Subcutaneous adipose tissue (tissue), 4 donors: Measurements from ENCODE around the gene CMTR2. TPM values are rescaled to one million over a fixed set of nuclear protein-coding genes. Genes with fewer than 3 reads are reported as not detected.

Source experiments
- total RNA-seq, 4 donors: library from RNA; depleted of rRNA; stranded (reverse); fragments of >200 nt; gene quantifications; one replicate each; pipeline ENCODE4 v1.1.0, GENCODE V29; 2016
- TF ChIP-seq, protein P1 (sequence below): fragments of 450-650 bp; IDR thresholded peaks from one replicate; pipeline ENCODE4 v1.5.1; 2016; ENCODE audit warnings: low read depth, mild to moderate bottlenecking, control low read depth, antibody characterized with exemption, moderate library complexity

The CMTR2 gene
- total RNA-seq, 4 donors from 2014 or later = 18.3 to 34.2 (median 24.9) TPM

DNA sequence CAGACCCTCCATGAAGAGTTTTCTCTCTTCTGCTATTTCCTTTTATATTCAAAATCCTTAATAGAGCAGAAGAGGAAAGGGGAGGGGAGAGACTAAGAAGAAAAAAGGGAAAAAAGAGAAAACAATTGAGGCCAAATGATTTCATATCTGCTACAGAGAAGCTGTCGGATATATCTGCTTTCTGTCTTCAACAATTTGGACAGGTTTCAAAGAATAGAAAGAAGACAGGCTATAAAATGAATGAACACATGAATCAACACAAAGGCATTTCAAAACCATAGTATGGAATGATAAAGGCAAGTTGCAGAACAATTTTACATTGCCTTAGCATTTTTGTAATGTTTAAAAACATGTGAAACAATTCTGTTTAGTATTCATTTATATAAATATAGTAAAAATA is 4.7 kb upstream of the CMTR2 start:
- TF ChIP-seq, protein P1, sequence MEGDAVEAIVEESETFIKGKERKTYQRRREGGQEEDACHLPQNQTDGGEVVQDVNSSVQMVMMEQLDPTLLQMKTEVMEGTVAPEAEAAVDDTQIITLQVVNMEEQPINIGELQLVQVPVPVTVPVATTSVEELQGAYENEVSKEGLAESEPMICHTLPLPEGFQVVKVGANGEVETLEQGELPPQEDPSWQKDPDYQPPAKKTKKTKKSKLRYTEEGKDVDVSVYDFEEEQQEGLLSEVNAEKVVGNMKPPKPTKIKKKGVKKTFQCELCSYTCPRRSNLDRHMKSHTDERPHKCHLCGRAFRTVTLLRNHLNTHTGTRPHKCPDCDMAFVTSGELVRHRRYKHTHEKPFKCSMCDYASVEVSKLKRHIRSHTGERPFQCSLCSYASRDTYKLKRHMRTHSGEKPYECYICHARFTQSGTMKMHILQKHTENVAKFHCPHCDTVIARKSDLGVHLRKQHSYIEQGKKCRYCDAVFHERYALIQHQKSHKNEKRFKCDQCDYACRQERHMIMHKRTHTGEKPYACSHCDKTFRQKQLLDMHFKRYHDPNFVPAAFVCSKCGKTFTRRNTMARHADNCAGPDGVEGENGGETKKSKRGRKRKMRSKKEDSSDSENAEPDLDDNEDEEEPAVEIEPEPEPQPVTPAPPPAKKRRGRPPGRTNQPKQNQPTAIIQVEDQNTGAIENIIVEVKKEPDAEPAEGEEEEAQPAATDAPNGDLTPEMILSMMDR = no peak

DNA sequence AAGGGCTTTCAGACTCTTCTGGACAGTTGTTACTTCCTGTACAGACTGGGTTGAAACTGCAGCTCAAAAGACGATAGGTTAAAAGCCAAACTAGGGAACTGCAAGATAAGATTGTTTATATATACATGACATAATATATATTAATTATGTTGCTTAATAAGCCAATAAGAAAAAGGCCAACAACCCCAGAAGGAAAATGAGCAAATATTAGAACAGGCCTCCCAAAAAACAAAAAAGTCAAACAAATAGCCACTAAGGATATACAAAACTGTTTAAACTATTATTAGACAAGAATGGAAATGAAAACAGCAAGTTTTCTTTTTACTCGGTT is 495 bp upstream of the CMTR2 start:
- TF ChIP-seq, protein P1 = no peak

DNA sequence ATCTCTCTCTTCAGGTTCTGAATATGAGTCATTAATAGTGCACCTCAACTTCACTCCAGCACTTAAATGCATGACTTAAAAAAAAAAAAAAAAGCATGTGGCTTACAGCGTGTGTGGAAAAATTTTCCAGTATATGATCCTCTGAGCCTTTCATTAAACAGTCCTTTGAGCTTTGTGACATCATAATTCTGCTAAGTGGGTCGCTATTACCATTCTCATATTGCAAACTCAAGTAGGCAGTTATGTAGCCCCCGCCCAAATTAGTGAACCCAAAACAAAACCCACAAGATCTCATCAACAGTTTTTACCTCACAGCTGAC is 672 bp downstream of the CMTR2 start:
- TF ChIP-seq, protein P1 = no peak

DNA sequence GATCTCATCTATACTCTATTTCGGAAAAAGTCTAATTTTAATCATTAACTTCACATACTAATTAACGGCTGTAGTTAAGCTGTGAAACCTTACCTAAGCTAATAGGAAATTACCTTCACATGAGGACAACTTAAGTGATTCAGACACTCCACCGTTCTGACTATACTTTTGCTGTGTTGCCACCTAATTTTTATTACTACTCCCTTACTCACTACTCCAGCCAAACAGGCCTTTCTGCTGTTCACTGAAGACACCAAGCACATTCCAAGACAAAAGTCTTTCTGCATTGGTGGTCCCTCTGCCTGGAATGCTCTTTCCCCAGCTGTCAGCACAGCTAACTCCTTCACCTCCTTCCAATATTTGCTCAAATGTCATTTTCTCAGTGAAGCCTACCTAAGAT is 1.3 kb downstream of the CMTR2 start:
- TF ChIP-seq, protein P1 = no peak

DNA sequence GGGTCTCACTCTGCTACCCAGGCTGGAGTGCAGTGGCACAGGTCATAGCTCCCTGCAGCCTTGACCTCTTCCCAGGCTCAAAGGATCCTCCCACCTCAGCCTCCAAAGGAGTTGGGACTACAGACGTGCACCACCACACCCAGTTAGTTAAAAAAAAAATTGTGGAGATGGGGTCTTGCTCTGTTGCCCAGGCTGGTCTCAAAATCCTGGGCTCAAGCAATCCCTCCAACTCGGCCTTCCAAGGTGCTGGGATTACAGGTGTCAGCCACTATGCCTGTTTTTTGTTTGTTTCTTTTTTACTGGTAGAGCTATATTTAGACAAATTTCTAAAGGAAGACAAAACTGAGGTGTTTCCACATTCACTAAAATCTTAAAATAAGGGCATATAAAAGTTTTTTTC is 1.7 kb downstream of the CMTR2 start:
- TF ChIP-seq, protein P1 = no peak

DNA sequence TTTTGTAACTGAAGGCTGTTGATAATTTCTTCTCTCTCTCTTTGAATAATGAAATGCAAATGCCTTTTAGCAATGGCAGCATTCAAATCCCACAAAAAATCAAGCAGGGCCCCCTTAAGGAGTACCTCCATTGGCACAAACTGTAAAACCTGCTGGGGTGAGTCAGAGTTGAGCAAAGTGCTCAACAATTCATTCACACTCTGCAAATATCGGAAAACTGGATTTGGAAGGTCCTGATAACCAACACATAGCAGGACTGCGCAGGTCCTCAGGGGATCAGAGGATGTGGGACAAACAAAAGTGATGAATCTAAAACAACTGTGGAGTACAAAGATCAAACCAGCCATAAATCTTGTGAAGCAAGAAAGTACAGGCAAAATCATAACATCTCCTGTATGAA is 5.6 kb downstream of the CMTR2 start:
- TF ChIP-seq, protein P1 = no peak

DNA sequence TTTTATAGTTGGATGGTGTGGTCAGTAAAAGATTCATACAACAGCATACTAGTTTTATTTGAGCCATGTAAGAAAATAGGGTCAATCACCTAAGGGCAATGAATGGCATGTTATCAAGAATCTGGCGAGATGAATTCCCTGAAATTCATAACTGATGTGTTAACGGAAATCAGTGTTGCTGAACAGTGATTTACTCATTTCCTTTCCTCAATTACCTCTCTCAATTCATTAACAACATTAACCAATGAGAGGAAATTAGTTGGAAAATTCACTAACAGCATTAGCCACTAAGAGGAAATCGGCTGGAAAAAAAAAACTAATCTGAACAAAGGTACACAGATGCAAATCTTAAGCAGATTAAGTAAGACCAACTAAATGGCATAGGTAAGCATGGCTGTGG is 6.3 kb downstream of the CMTR2 start:
- TF ChIP-seq, protein P1 = no peak
